ENCODE measurements around the gene PCDHGA3. TPM values are rescaled to one million over a fixed set of nuclear protein-coding genes. Genes with fewer than 3 reads are reported as not detected.

PCDHGA3 gene
- polyA plus RNA-seq (2011; rRNA removed) (0.07 TPM in 1 of 2 replicates, not detected in the other), polyA plus RNA-seq (2017; fragmentation: RNase III; extraction: RNeasy Plus Mini Kit Qiagen cat#74134 plus additional on column Dnase treatment) (not detected in 3 replicates), polyA minus RNA-seq (2011; rRNA and poly(A)+ RNA removed) (0.24 and 0.29 TPM in 2 replicates)
- polyA plus RNA-seq (2012; cell fraction: cytosol; rRNA removed): 0.05 and 0.07 TPM in 2 replicates
- 0.18 and 0.24 TPM in 2 replicates for polyA plus RNA-seq (2012; cell fraction: nucleus; rRNA removed)

DNA sequence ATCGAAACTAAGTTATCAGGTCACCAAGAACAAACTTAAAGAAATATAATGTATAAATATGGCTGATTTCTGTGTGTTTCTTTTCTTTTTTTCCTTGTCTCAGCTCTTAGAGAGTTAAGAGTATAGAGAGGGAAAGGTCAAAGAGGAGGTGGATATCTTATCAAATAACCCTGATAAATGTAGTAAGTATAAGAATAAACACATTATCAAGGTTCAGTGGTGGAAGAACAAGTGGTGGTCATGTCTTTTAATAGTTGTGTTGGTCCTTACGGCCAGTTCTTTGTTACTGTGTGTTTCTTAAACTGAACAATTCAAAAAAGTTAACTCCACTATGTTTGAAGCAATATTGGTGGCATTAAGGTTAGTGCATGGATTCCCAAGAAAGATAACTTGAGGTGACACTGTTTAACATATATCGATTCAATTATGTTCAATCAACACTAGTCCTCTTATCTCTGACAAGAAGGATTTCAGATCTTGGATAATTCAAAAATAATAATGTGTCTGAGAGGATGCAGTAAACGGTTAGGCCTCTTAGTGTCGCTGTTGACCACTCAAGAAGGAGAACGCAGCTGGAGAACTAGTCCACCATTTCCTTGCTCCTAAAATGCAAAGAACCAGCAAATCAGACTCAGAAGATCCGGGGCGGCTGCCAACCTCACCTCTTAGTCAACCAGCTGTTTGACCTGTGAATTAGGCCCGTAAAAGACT is at the start of gene PCDHGA3:
Gene PCDHGA3 (plus strand): TSS at position 588 of the 711 bp plus-strand sequence. CDS start 205 bp downstream, outside the sequence.
- H3K4me2 ChIP-seq: no peak within 1 kb of the TSS
- 0 out of 6 replicates have a peak, but pooled peaks of 1 of the 2 experiments have one; percentile 34 for ATAC-seq
- peak in 1 of 2 experiments; percentile 61 for DNase-seq (ENCODE audit: low read depth in 1 of 2, low spot score in 1 of 2)
- CTCF ChIA-PET: interaction anchor here (0.9 to 2.2 kb wide), 4 partner anchors 40 to 224 kb away, joined by 3 to 8 read pairs (median 6); partner anchors contain the start of gene PCDHGA7
- WGBS (ENCODE audit: missing lambda C conversion rate): 25% methylated on average over 9 of the region's 9 CpGs
- H3K4me3 ChIP-seq: no peak within 1 kb of the TSS
- TF ChIP-seq RAD21 (conservative IDR thresholded peaks at IDR 0.05 in 1 of 2, IDR thresholded peaks at IDR 0.05 in 1 of 2) (peak in 1 of 2 experiments; percentile 32; a peak in 1 of 5 replicates), EP300 (IDR thresholded peaks at IDR 0.05) (no peak)
- TF ChIP-seq, protein P1, sequence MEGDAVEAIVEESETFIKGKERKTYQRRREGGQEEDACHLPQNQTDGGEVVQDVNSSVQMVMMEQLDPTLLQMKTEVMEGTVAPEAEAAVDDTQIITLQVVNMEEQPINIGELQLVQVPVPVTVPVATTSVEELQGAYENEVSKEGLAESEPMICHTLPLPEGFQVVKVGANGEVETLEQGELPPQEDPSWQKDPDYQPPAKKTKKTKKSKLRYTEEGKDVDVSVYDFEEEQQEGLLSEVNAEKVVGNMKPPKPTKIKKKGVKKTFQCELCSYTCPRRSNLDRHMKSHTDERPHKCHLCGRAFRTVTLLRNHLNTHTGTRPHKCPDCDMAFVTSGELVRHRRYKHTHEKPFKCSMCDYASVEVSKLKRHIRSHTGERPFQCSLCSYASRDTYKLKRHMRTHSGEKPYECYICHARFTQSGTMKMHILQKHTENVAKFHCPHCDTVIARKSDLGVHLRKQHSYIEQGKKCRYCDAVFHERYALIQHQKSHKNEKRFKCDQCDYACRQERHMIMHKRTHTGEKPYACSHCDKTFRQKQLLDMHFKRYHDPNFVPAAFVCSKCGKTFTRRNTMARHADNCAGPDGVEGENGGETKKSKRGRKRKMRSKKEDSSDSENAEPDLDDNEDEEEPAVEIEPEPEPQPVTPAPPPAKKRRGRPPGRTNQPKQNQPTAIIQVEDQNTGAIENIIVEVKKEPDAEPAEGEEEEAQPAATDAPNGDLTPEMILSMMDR (IDR thresholded peaks at IDR 0.05): no peak
- POLR2A ChIA-PET: no interaction called here
- FAIRE-seq: no peak
- no peaks in the 10 kb centered on the region for H3K4me1 ChIP-seq
- peaks cover 31% of the 10 kb centered on the region for H3K9me3 ChIP-seq
- no peak within 1 kb of the TSS for H3K27ac ChIP-seq

DNA sequence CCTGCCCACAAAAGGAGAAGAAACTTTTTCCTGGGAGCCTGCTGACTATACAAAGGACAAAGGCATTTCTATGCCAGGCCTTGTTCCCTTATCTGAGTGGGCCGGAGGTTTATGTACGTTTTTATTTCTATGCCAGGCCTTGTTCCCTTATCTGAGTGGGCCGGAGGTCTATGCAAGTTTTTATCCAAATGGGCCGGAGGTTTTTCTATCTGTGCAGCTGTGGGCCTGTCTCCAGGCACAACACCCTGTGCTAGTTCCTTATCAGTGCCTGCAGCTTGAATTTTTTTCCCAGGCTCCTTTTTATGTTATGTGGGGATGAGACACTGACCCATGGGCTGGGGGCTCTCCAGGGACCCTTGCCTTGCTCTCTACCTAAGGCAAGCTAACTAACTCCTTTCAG is 45.3 kb upstream of the PCDHGA3 start:
- POLR2A ChIA-PET: no interaction called here
- TF ChIP-seq GATA3 (IDR thresholded peaks at IDR 0.05; ENCODE audit: borderline replicate concordance) (no peak), POLR2A (IDR thresholded peaks at IDR 0.05; ENCODE audit: low read length) (no peak)
- Histone ChIP-seq H3K27ac (no peak overlapping the region), H3K4me1 (no peaks in the 10 kb centered on the region), H3K4me2 (no peak overlapping the region), H3K9me3 (peaks cover 41% of the 10 kb centered on the region), H3K4me3 (no peak overlapping the region)
- no peak for DNase-seq (ENCODE audit: low read depth in 1 of 2, low spot score in 1 of 2)
- no peak for ATAC-seq
- 32% methylated on average over 4 of the region's 4 CpGs for WGBS (ENCODE audit: missing lambda C conversion rate)
- CTCF ChIA-PET: no interaction called here
- no peak for FAIRE-seq

DNA sequence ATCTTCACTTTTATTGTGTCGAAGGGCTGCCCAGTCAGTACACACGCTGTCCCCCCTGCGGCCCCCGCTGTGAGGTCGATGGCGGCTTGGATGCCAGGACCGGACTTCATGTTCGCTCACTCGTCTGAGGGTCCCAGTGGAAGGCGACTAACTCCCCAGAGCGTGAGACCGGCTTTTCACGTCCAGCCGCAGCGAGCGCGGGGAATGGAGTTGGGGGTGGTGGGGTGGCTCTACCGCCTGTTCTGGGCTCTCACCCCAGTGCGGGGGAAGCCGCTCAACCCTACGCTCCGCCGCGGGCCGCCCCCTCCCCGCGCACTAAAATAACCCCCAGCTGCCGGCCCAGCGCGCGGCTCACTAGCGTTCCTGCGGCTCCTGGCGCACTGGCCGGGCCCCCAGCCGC is 39.9 kb upstream of the PCDHGA3 start, which contains the start of gene SLC25A2:
Gene SLC25A2 (minus strand): TSS at position 294 of the 400 bp plus-strand sequence. CDS start 184 bp downstream, at position 110.
- Histone ChIP-seq H3K27ac (no peak within 1 kb of the TSS), H3K4me3 (no peak within 1 kb of the TSS), H3K4me2 (no peak within 1 kb of the TSS), H3K4me1 (no peaks in the 10 kb centered on the region), H3K9me3 (peaks cover 64% of the 10 kb centered on the region)
- FAIRE-seq (no peak), ATAC-seq (no peak), DNase-seq (ENCODE audit: low read depth in 1 of 2, low spot score in 1 of 2) (no peak)
- TF ChIP-seq, protein P2, sequence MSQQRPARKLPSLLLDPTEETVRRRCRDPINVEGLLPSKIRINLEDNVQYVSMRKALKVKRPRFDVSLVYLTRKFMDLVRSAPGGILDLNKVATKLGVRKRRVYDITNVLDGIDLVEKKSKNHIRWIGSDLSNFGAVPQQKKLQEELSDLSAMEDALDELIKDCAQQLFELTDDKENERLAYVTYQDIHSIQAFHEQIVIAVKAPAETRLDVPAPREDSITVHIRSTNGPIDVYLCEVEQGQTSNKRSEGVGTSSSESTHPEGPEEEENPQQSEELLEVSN (IDR thresholded peaks at IDR 0.05; ENCODE audit: borderline replicate concordance, low read depth): no peak
- POLR2A ChIA-PET: no interaction called here
- CTCF ChIA-PET: no interaction called here
- WGBS (ENCODE audit: missing lambda C conversion rate): 89% methylated on average over 31 of the region's 36 CpGs

DNA sequence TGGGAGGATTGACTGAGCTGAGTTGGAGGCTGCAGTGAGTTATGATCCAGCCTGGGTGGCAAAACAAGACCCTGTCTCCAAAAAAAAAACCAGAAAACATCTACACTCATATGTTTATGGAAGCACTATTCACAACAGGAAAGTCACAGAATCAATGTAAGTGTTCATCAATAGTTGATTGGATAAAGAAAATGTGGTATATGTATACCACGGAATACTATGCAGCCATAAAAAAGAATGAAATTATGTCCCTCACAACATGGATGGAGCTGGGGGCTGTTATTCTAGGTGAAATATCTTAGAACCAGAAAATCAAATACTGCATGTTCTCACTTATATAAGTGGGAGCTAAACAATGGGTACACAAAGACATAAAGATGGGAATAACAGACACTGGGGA is 37.0 kb upstream of the PCDHGA3 start:
- no peak overlapping the region for H3K4me2 ChIP-seq
- no peak overlapping the region for H3K27ac ChIP-seq
- WGBS (ENCODE audit: missing lambda C conversion rate): 100% methylated on average over 1 of the region's 1 CpG
- CTCF ChIA-PET: interaction anchor here (0.6 to 1.3 kb wide), 3 partner anchors 24 to 258 kb away, joined by 3 read pairs; partner anchors contain the start of gene PCDHB2
- peaks cover 56% of the 10 kb centered on the region for H3K9me3 ChIP-seq
- POLR2A ChIA-PET: no interaction called here
- ATAC-seq (no peak), FAIRE-seq (no peak), DNase-seq (ENCODE audit: low read depth in 1 of 2, low spot score in 1 of 2) (no peak)
- no peaks in the 10 kb centered on the region for H3K4me1 ChIP-seq
- no peak overlapping the region for H3K4me3 ChIP-seq
- no peak for TF ChIP-seq MAZ (IDR thresholded peaks at IDR 0.05; ENCODE audit: borderline replicate concordance, low read depth, low read length)
- TF ChIP-seq, protein P3, sequence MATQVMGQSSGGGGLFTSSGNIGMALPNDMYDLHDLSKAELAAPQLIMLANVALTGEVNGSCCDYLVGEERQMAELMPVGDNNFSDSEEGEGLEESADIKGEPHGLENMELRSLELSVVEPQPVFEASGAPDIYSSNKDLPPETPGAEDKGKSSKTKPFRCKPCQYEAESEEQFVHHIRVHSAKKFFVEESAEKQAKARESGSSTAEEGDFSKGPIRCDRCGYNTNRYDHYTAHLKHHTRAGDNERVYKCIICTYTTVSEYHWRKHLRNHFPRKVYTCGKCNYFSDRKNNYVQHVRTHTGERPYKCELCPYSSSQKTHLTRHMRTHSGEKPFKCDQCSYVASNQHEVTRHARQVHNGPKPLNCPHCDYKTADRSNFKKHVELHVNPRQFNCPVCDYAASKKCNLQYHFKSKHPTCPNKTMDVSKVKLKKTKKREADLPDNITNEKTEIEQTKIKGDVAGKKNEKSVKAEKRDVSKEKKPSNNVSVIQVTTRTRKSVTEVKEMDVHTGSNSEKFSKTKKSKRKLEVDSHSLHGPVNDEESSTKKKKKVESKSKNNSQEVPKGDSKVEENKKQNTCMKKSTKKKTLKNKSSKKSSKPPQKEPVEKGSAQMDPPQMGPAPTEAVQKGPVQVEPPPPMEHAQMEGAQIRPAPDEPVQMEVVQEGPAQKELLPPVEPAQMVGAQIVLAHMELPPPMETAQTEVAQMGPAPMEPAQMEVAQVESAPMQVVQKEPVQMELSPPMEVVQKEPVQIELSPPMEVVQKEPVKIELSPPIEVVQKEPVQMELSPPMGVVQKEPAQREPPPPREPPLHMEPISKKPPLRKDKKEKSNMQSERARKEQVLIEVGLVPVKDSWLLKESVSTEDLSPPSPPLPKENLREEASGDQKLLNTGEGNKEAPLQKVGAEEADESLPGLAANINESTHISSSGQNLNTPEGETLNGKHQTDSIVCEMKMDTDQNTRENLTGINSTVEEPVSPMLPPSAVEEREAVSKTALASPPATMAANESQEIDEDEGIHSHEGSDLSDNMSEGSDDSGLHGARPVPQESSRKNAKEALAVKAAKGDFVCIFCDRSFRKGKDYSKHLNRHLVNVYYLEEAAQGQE (IDR thresholded peaks at IDR 0.05): no peak
- TF ChIP-seq, protein P4, sequence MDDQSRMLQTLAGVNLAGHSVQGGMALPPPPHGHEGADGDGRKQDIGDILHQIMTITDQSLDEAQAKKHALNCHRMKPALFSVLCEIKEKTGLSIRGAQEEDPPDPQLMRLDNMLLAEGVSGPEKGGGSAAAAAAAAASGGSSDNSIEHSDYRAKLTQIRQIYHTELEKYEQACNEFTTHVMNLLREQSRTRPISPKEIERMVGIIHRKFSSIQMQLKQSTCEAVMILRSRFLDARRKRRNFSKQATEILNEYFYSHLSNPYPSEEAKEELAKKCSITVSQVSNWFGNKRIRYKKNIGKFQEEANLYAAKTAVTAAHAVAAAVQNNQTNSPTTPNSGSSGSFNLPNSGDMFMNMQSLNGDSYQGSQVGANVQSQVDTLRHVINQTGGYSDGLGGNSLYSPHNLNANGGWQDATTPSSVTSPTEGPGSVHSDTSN (IDR thresholded peaks at IDR 0.05): no peak
- no peak for TF ChIP-seq PHF8 (IDR thresholded peaks at IDR 0.05; ENCODE audit: borderline replicate concordance, low read depth)
- TF ChIP-seq, protein P5, sequence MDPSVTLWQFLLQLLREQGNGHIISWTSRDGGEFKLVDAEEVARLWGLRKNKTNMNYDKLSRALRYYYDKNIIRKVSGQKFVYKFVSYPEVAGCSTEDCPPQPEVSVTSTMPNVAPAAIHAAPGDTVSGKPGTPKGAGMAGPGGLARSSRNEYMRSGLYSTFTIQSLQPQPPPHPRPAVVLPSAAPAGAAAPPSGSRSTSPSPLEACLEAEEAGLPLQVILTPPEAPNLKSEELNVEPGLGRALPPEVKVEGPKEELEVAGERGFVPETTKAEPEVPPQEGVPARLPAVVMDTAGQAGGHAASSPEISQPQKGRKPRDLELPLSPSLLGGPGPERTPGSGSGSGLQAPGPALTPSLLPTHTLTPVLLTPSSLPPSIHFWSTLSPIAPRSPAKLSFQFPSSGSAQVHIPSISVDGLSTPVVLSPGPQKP (IDR thresholded peaks at IDR 0.05; ENCODE audit: low read depth, low read length): no peak
- TF ChIP-seq FOSL2 (IDR thresholded peaks at IDR 0.05): no peak
- no peak for TF ChIP-seq FOSL2 (CRISPR knock-in tag; IDR thresholded peaks at IDR 0.05)
- TF ChIP-seq, protein P6, sequence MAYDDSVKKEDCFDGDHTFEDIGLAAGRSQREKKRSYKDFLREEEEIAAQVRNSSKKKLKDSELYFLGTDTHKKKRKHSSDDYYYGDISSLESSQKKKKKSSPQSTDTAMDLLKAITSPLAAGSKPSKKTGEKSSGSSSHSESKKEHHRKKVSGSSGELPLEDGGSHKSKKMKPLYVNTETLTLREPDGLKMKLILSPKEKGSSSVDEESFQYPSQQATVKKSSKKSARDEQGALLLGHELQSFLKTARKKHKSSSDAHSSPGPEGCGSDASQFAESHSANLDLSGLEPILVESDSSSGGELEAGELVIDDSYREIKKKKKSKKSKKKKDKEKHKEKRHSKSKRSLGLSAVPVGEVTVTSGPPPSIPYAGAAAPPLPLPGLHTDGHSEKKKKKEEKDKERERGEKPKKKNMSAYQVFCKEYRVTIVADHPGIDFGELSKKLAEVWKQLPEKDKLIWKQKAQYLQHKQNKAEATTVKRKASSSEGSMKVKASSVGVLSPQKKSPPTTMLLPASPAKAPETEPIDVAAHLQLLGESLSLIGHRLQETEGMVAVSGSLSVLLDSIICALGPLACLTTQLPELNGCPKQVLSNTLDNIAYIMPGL (CRISPR knock-in tag; IDR thresholded peaks at IDR 0.05; ENCODE audit: borderline replicate concordance): no peak
- no peak for TF ChIP-seq ZNF302 (CRISPR knock-in tag; IDR thresholded peaks at IDR 0.05)
- no peak for TF ChIP-seq RAD21 (conservative IDR thresholded peaks at IDR 0.05 in 1 of 2, IDR thresholded peaks at IDR 0.05 in 1 of 2)
- TF ChIP-seq FOSB (CRISPR knock-in tag; IDR thresholded peaks at IDR 0.05): no peak

Data from A549 (cell line).